HG02642 (cell line): ENCODE results near the gene AURKA.
"Not testable (repeated sequence)": the region's sequence is repeated elsewhere in the genome, so short reads cannot be mapped to it uniquely, and the experiment has no call there.

Experiments
- ATAC-seq: cut with Tn5 transposase; IDR thresholded peaks from one replicate; pipeline ENCODE4 v1.9.1; 2021; ENCODE audit warnings: mild to moderate bottlenecking; ENCODE audit not compliant: unreplicated experiment, poor library complexity

The AURKA gene

DNA sequence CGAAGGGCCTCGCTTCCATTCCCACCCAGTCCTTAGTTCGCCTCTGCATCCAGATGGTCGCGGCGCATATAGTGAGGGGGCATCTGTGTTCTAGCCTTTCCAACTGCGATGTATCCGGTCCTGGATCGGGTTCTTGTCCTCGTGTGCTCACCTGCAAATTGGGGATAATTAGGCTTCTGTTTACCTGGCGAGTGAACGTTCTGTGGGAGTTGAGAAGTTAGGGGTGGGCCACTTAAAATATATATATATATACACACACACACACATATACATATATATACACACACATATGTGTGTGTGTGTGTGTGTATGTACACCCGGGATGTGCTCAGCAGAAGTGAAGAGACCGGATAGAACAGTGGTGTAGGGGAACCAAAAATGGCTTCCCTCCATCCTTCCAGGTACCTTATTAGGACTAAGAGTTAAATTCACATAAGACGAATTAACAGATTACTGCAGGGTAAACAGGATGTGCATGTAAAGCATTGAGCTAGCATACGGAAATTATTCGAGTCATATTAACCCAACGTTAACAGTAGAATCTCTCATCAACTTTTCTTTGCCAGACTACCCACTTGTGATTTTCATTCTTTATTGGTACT is 967 bp upstream of the AURKA start:
- no peak for ATAC-seq

- ATAC-seq = peak; percentile 45
Measured at GRCh38 chr20:56391596-56392131, 351 bp downstream of the AURKA start.

GRCh38 chr20:56391037-56391436 is 978 bp downstream of the AURKA start:
- no peak for ATAC-seq

- not testable (repeated sequence) for ATAC-seq
Measured at GRCh38 chr20:56390396-56390795, 1.6 kb downstream of the AURKA start.

DNA sequence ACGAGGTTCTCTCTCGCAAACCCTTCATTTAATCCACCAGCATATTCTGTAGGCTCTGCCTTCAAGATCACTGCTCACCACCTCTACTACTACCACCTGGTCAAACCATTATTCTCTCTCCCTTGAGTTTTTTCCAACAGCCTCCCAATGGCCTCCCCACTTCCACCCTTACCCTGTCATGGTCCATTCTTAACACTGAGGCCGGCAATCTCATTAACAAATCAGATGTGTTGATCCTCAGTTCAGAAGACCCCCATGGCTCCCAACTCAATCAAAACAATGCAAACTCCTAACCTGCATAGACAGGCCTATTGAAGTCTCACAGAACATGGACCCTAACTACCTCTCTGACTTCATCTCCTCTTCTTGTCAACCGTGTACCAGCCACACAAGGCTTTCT is 2.2 kb downstream of the AURKA start:
- ATAC-seq = no peak

- no peak for ATAC-seq
Measured at GRCh38 chr20:56388882-56389281, 3.1 kb downstream of the AURKA start.

- ATAC-seq = no peak
Measured at GRCh38 chr20:56386219-56386618, 5.8 kb downstream of the AURKA start.

DNA sequence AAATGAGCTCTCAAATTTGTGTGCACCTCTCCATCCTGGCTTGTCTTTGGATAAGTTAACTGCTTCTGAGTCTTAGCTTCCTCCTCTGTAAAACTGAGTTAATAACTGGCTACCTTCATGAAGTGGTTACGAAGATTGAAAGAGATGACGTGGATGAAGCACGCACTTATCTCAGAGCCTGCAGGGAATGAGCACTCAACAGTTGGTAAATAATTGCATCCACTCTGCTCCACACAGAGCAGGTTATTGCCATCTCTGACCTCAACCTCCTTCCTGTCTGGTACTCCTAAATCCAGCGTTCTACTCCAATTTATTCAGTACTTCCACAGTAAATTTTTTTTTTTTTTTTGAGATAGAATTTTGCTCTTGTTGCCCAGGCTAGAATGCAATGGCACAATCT is 6.9 kb downstream of the AURKA start:
- ATAC-seq = no peak

GRCh38 chr20:56383334-56383733 is 8.7 kb downstream of the AURKA start:
- no peak for ATAC-seq

DNA sequence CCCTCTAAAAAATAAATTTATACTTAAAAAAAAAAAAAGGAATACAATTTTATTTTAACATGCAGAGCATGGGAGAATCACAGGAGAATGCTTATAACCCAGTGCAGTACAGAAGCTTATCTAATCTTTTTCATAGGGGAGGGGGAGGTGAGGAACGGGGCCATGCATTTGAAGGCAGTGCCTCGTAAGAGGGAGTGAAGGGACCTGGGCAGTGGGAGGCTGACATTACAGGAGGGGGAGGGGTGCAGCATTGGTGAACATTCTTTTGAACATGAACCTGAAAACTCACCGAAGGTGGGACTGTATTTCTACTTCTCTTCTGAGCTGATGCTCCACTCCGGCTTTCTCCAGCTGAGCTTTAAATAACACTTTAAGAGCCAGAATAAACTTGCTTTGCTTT is 9.3 kb downstream of the AURKA start:
- ATAC-seq = no peak

- ATAC-seq = no peak
Measured at GRCh38 chr20:56381501-56381900, 10.5 kb downstream of the AURKA start.

- no peak for ATAC-seq
Measured at GRCh38 chr20:56380375-56380774, 11.6 kb downstream of the AURKA start.

DNA sequence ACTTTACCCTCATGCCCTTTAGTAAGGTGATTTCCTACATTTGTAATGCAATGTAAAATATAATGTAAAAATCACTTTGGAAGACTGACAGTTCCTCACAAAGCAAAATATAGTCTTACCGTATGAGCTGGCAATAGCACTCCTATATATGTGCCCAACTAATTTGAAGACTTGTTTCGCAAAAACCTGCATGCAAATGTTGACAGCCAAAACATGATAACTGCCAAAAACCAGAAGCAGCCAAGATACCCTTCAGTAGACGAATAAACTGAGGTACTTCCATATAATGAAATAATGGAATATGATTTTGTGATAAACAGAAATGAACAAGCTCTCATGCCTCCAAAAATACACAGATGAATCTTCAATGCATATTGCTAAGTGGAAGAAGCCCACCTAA is 13.6 kb downstream of the AURKA start:
- ATAC-seq = no peak

DNA sequence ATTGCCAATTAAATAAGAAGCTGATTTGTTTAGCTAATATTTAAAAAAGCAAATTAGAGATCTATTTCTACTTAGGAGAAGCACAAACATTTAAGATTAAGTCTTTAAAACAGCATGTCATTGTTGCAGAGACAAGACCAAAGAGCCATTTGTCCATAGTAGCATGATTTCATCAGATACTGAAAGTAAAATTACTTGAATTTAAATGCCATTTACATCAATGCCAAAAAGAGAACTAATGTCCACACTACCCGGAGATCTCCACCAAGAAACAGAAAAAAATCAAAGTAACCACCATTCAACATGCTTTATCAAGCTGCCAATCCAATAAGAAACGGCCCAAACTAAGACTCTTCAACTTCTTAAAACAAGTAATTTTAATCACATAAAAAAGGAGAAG is 15.7 kb downstream of the AURKA start:
- ATAC-seq = no peak

DNA sequence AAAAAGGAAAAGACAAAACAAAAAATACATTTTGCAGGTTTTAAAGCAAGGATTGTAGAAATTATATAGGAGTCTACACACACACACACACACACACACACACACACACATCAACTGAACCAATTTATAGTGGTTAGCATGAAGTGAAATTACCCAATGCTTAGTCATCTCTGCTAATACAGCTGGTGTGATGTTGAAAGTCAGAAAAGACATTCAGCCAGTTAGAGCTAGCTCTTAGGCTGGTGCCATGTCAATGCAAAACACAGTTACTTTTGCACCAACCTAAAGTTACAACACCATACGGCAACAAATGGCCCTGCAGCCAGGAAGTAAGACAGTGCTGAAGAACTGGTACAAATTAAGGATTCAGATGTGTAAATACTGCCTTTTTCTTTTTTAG is 18.1 kb downstream of the AURKA start:
- no peak for ATAC-seq

DNA sequence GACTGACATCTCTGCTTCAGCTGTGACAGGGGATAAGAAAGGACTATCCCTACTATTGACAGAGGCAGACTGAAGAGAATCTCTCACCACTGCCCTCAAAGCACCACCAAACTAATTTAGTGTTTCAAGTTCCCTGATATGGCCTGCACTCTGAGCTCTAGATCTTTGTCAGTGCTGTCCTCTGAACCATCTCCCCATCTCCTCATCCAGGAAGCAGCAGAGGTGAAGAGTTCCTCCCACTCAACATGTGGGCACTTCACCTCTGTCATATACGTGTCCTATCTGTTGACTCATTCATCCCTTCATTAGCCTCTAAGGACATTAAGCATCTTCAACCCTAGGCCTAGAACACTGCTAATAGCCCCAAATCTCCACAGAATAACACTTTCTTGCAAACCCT is 19.2 kb downstream of the AURKA start:
- no peak for ATAC-seq

- no peak for ATAC-seq
Measured at GRCh38 chr20:56371977-56372376, 20.0 kb downstream of the AURKA start.

- ATAC-seq = no peak
Measured at GRCh38 chr20:56369179-56369578, 22.8 kb downstream of the AURKA start.

DNA sequence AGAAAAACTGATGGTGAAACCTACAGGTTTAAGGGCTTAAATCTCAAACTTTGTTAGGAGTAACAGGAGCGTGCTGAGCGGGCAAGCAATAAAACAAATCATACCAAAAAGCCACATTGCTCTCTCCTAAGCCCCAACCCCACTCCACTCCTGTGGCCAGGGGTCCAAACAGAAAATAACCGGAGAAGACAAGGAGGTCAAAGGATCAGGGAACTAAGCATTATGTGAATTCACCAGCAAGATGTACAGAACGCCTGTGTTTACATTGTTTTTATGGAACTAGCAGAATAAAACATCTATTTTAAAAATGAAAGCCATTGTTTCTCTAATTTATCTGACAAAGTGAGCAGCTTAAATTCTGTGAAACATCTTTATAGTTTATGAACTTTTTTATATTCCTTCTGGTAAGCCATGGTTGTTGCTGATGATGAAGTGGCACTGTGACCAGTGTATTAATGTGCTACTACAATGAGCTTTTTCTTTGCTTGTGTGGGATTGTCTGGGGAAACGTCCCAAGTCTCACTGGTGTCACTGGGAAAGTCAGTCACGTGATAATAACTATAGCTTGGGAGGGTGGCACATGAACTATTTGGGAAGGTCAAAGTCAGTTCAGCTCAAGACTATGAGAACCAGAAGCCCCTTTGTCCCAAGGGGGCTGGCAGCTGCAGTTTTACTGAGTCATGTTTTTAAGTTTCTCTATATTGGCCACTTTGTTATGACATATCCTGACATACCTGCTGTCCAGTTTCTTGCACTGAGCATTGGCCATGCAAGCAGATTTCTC is 23.5 kb downstream of the AURKA start:
- no peak for ATAC-seq

GRCh38 chr20:56363491-56363890 is 28.5 kb downstream of the AURKA start:
- no peak for ATAC-seq

DNA sequence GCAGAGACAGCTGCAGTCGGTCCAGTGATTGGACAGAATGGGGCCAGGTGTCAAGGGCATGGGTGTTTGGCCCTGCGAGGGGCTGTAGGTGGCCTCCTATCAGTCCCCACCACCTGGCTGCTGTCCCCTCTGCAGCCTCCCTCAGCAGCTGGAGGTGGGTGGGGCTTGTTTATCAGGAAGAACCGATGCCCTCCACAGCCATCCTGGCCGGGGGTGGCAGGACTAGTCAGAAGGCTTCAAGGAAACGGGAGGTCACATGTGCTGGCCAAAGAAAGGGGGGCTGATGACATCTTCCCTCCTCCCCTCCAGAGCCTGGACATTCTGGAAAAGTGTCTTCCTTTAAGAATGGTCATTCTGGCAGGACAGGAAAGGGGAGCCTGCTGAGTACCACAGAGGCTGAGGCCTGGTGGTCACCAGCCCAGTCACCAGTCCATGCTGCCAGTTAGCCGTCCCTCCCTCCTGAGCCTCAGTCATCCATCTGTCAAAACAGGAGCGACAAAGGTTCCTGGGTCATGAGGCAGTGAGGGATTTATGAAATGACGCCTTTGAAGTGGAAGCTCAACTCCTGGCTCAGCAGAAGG is 29.1 kb downstream of the AURKA start:
- no peak for ATAC-seq

DNA sequence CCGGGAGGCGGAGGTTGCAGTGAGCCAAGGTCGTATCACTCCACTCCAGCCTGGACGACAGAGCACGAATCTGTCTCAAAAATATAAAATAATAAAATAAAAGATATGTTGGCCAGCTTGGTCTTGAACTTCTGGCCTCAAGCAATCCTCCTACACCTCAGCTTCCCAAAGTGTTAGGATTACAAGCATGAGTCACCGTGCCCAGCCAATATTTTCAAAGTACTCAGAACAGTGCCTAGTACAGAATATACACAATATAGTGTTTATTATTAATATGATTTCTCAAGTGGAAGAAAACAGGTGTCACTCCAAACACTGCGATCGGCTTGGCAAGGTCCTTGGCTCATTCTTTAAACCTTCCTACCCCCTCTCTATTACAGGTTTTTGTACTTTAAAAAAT is 30.1 kb downstream of the AURKA start:
- no peak for ATAC-seq
